Peyer's patch (tissue), 4 donors: ENCODE data around the gene CENPV. TPM values are rescaled to one million over a fixed set of nuclear protein-coding genes. Genes with fewer than 3 reads are reported as not detected.

ENCODE experiments used
- DNase-seq, 3 donors: peaks; one replicate each; pipeline ENCODE4 v3.0.0-alpha.2; 2017 to 2019
- H3K27ac ChIP-seq, 4 donors: fragments of 200-600 bp; sonication (generic); one replicate each; pipeline ENCODE4 v1.5.1; 2016 to 2019
- H3K27me3 ChIP-seq, 2 donors: fragments of 200-600 bp; sonication (generic); one replicate each; pipeline ENCODE4 v1.5.1; 2019
- H3K36me3 ChIP-seq, 3 donors: fragments of 200-600 bp; sonication (generic); one replicate each; pipeline ENCODE4 v1.5.1; 2016 to 2019
- H3K4me1 ChIP-seq, 4 donors: fragments of 200-600 bp; sonication (generic); one replicate each; pipeline ENCODE4 v1.5.1; 2016 to 2019
- H3K4me3 ChIP-seq, 4 donors: fragments of 200-600 bp; sonication (generic); 1 replicate in 3 of 4; 2 replicates in 1 of 4; pipeline ENCODE4 v1.5.1; 2016 to 2019; ENCODE audit warnings: mild to moderate bottlenecking in 1 of 4
- H3K9me3 ChIP-seq, 4 donors: fragments of 200-600 bp; sonication (generic); one replicate each; pipeline ENCODE4 v1.5.1; 2016 to 2019; ENCODE audit warnings: mild to moderate bottlenecking in 1 of 4
- CTCF ChIP-seq, 6 experiments: fragments of 450-650 bp in 4 of 6; fragments of 200-600 bp in 2 of 6; sonication (generic) in 1 of 6; IDR thresholded peaks; one replicate each; pipeline ENCODE4 v1.5.1; 2017 to 2019; ENCODE audit warnings: antibody characterized with exemption in 6 of 6, mild to moderate bottlenecking in 3 of 6, moderate library complexity in 1 of 6
- POLR2A ChIP-seq, 2 donors: fragments of 450-650 bp; IDR thresholded peaks; one replicate each; pipeline ENCODE4 v1.5.1; 2017; ENCODE audit warnings: antibody characterized with exemption in 2 of 2, mild to moderate bottlenecking in 2 of 2, moderate library complexity in 2 of 2
- total RNA-seq, 4 donors: library from RNA; depleted of rRNA; stranded (reverse); fragments of >200 nt; gene quantifications; one replicate each; pipeline ENCODE4 v1.1.0, GENCODE V29; 2016

Gene CENPV
- total RNA-seq, 4 donors from 2014 or later = 49.0 to 109 (median 79.3) TPM

GRCh38 chr17:16364625-16365024 is 11.4 kb upstream of the CENPV start:
- no peaks in the 10 kb centered on the region for H3K36me3 ChIP-seq
- no peaks in the 10 kb centered on the region for H3K9me3 ChIP-seq
- no peaks in the 10 kb centered on the region for H3K27me3 ChIP-seq
- H3K4me3 ChIP-seq = no peak overlapping the region
- no peak for DNase-seq
- peak overlapping the region in 1 of 4 donors; percentile 16 for H3K27ac ChIP-seq
- H3K4me1 ChIP-seq = peaks cover 0 to 8% (median 0%) of the 10 kb centered on the region in 4 donors
- no peak for TF ChIP-seq CTCF (IDR thresholded peaks at IDR 0.05)
- TF ChIP-seq POLR2A (IDR thresholded peaks at IDR 0.05) = no peak

- TF ChIP-seq CTCF (IDR thresholded peaks at IDR 0.05) (peak; percentile 79 to 95 (median 88)), POLR2A (IDR thresholded peaks at IDR 0.05) (no peak)
- no peaks in the 10 kb centered on the region for H3K27me3 ChIP-seq
- peak; percentile 70 to 92 (median 82) for DNase-seq
- no peaks in the 10 kb centered on the region for H3K9me3 ChIP-seq
- peaks cover 0 to 8% (median 0%) of the 10 kb centered on the region in 4 donors for H3K4me1 ChIP-seq
- H3K36me3 ChIP-seq = no peaks in the 10 kb centered on the region
- no peak overlapping the region for H3K4me3 ChIP-seq
- H3K27ac ChIP-seq = peak overlapping the region in 1 of 4 donors; percentile 16
Observed at GRCh38 chr17:16363749-16364536, 10.7 kb upstream of the CENPV start.

- TF ChIP-seq POLR2A (IDR thresholded peaks at IDR 0.05) (no peak), CTCF (IDR thresholded peaks at IDR 0.05) (no peak)
- DNase-seq = no peak
- Histone ChIP-seq H3K27me3 (no peaks in the 10 kb centered on the region), H3K9me3 (no peaks in the 10 kb centered on the region), H3K4me3 (no peak overlapping the region), H3K27ac (no peak overlapping the region), H3K36me3 (no peaks in the 10 kb centered on the region), H3K4me1 (peaks cover 0 to 8% (median 0%) of the 10 kb centered on the region in 4 donors)
Observed at GRCh38 chr17:16361874-16362273, 8.6 kb upstream of the CENPV start.

- DNase-seq = no peak
- no peaks in the 10 kb centered on the region for H3K36me3 ChIP-seq
- no peaks in the 10 kb centered on the region for H3K9me3 ChIP-seq
- H3K27me3 ChIP-seq = no peaks in the 10 kb centered on the region
- H3K4me1 ChIP-seq = peaks cover 0 to 2% (median under 1%) of the 10 kb centered on the region in 4 donors
- TF ChIP-seq CTCF (IDR thresholded peaks at IDR 0.05) (no peak), POLR2A (IDR thresholded peaks at IDR 0.05) (no peak)
- H3K4me3 ChIP-seq = no peak overlapping the region
- H3K27ac ChIP-seq = no peak overlapping the region
Observed at GRCh38 chr17:16358394-16358793, 5.1 kb upstream of the CENPV start.

GRCh38 chr17:16354585-16354984 is 1.3 kb upstream of the CENPV start:
- Histone ChIP-seq H3K4me1 (peaks cover 0 to 5% (median 4%) of the 10 kb centered on the region in 4 donors), H3K4me3 (no peak overlapping the region), H3K27me3 (no peaks in the 10 kb centered on the region), H3K9me3 (no peaks in the 10 kb centered on the region), H3K27ac (no peak overlapping the region), H3K36me3 (peaks cover 0 to 4% (median 0%) of the 10 kb centered on the region in 3 donors)
- no peak for DNase-seq
- TF ChIP-seq POLR2A (IDR thresholded peaks at IDR 0.05) (no peak), CTCF (IDR thresholded peaks at IDR 0.05) (no peak)
